Mucosa of descending colon (tissue), 3 donors: ENCODE data around the gene TARBP2. TPM values are rescaled to one million over a fixed set of nuclear protein-coding genes. Genes with fewer than 3 reads are reported as not detected.

ENCODE experiments used
- ATAC-seq: fragments of 200-7000 bp; cut with Tn5 transposase; one replicate; pipeline ENCODE4 v1.9.1; 2020; ENCODE audit warnings: mild to moderate bottlenecking, moderate library complexity
- DNase-seq, 3 donors: peaks; one replicate each; pipeline ENCODE4 v3.0.0-alpha.2; 2020
- H3K36me3 ChIP-seq: fragments of 200-600 bp; one replicate; pipeline ENCODE4 v1.8.0; 2021; ENCODE audit warnings: low read depth, mild to moderate bottlenecking
- H3K4me1 ChIP-seq: fragments of 200-600 bp; one replicate; pipeline ENCODE4 v1.8.0; 2021; ENCODE audit warnings: low read depth, mild to moderate bottlenecking
- H3K4me3 ChIP-seq: fragments of 200-600 bp; one replicate; pipeline ENCODE4 v1.8.0; 2021; ENCODE audit warnings: mild to moderate bottlenecking
- H3K9me3 ChIP-seq: fragments of 200-600 bp; one replicate; pipeline ENCODE4 v1.8.0; 2021; ENCODE audit warnings: mild to moderate bottlenecking
- CTCF ChIP-seq: fragments of 200-600 bp; IDR thresholded peaks from one replicate; pipeline ENCODE4 v1.8.0; 2022; ENCODE audit warnings: antibody characterized with exemption, mild to moderate bottlenecking
- intact Hi-C, 2 donors: fragments of 100-400 bp; cut with DNase I in 1 of 2; cut with micrococcal nuclease in 1 of 2; formaldehyde crosslinking; loops; one replicate each; pipeline versions ENCODE4 v1.11.0 to v1.11.1; 2022; cut with DNase I, micrococcal nuclease
- total RNA-seq, 3 donors: library from RNA; stranded (reverse); fragmentation: NEBNext Ultra II Directional in 2 of 3; extraction: Animal tissue kit (Norgen Biotek cat#: 25700) in 2 of 3; gene quantifications; one replicate each; pipeline versions ENCODE4 v1.2.1 to v1.2.4, GENCODE V29; 2021 to 2023
- donor health status: DM: no; HTN: no; CAD: no; lungs with moderate emphysema.
- donor health status: DM: no; HTN: no; CAD: no.
- donor health status: DM: no; HTN: yes; CAD: no.

The TARBP2 gene
- total RNA-seq, 3 donors from 2014 or later: 22.9 to 26.8 (median 25.1) TPM

DNA sequence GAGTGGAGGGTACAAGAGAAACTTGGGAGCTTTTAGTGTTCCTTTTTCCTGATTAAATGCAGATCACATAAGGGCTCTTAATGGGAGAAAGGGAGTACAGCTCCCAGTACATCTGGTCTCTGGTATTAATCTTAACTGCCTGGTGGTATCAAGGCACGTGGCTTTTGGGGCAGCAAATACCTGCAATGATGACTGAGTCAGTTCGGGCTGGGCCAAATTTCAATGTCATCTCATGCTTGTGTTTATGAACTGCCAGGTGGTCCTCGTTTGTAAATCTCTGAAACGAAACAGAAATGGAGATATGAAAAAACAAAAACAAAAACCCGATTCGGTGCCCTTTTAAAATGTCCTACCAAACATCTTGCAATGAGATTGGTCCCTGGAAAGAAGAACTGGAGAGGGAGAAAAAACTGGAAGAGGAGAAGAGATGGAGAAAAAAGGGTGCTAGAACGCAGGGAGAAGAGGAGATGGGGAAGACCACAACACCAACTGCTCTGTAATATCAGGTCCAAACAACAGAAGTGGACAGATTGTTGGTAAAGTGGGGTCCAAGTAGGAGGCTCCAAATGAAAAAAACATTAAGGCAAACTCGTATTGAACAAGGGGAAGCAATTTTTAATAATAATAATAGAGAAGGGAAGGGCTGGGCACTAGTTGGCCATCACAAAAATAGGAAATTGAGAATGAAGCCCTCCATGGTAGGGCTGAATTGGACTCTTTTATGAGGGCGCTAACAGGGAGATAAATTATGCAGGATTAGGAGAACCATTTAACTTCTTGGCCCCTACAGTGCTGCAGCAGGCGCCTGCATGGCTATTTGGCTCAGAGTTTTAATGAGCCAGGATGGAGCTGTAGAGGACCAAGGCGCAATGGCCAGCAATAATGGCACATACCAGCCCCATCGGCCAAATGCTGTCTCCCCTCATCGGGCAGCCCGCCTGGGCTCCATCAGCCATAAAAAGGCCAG is 51.6 kb downstream of the TARBP2 start:
- Histone ChIP-seq H3K4me1 (no peaks in the 10 kb centered on the region), H3K36me3 (no peaks in the 10 kb centered on the region), H3K9me3 (no peaks in the 10 kb centered on the region), H3K4me3 (no peak overlapping the region)
- ATAC-seq: no peak
- intact Hi-C loops: loop anchor here in 1 of 2 donors (10.0 kb wide), 1 partner anchor 122 kb away; the partner anchor contains the start of gene ATP5MC2
- DNase-seq: no peak
- no peak for TF ChIP-seq CTCF

Other genes with a start within 250 kb of the TARBP2 start
- 10 to 100 TPM in 1 of 3 donors, 1 to 10 TPM in 2; 4.5 to 13.1 (median 5.8) TPM for gene ESPL1, start 233.0 kb upstream of the TARBP2 start, total RNA-seq
- gene PFDN5, start 205.7 kb upstream of the TARBP2 start, total RNA-seq: 100 to 1,000 TPM; 262 to 390 (median 268) TPM
- 10 to 100 TPM; 35.4 to 54.9 (median 38.0) TPM for gene MYG1, start 201.6 kb upstream of the TARBP2 start, total RNA-seq
- gene AAAS, start 179.7 kb upstream of the TARBP2 start, total RNA-seq: 10 to 100 TPM; 40.2 to 46.9 (median 46.3) TPM
- gene SP7, start 164.9 kb upstream of the TARBP2 start, total RNA-seq: not detected
- 100 to 1,000 TPM in 2 of 3 donors, 10 to 100 TPM in 1; 96.1 to 111 (median 105) TPM for gene SP1, start 121.1 kb upstream of the TARBP2 start, total RNA-seq
- gene AMHR2, start 77.4 kb upstream of the TARBP2 start, total RNA-seq: under 1 TPM in 1 of 3 donors, not detected in 2; 0.16 TPM
- gene PRR13, start 59.5 kb upstream of the TARBP2 start, total RNA-seq: 100 to 1,000 TPM; 283 to 581 (median 528) TPM
- gene PCBP2, start 49.2 kb upstream of the TARBP2 start, total RNA-seq: 100 to 1,000 TPM; 584 to 701 (median 615) TPM
- 10 to 100 TPM in 1 of 3 donors, 1 to 10 TPM in 2; 3.2 to 18.8 (median 8.9) TPM for gene MAP3K12, start 1.8 kb upstream of the TARBP2 start, total RNA-seq
- gene NPFF, start 6.2 kb downstream of the TARBP2 start, total RNA-seq: not detected
- 10 to 100 TPM; 35.6 to 50.9 (median 42.8) TPM for gene ATF7, start 125.1 kb downstream of the TARBP2 start, total RNA-seq
- 100 to 1,000 TPM; 328 to 354 (median 349) TPM for gene ATP5MC2, start 174.8 kb downstream of the TARBP2 start, total RNA-seq
- 100 to 1,000 TPM in 2 of 3 donors, 10 to 100 TPM in 1; 62.2 to 235 (median 119) TPM for gene CALCOCO1, start 226.2 kb downstream of the TARBP2 start, total RNA-seq